AG04450 (cell line): ENCODE measurements around the gene PM20D1. TPM values are rescaled to one million over a fixed set of nuclear protein-coding genes. Genes with fewer than 3 reads are reported as not detected.
"Not testable (repeated sequence)": the region's sequence is repeated elsewhere in the genome, so short reads cannot be mapped to it uniquely, and the experiment has no call there.

Experiments
- CTCF ChIA-PET: fragments of 300-600, 350-600 bp; formaldehyde crosslinking; extraction: SDS; loops from one replicate; lab custom pipeline; 2022; ENCODE audit warnings: antibody characterized with exemption, inconsistent platforms; lab: Charles Lee
- POLR2A ChIA-PET: fragments of 350-600 bp; formaldehyde crosslinking; extraction: SDS; loops from one replicate; lab custom pipeline; 2021; ENCODE audit warnings: antibody characterized with exemption, inconsistent platforms; lab: Yijun Ruan, JAX
- DNase-seq: peaks from one replicate; pipeline ENCODE4 v3.0.0-alpha.2; 2011; ENCODE audit warnings: low read depth, low spot score
- H3K27ac ChIP-seq: one replicate; pipeline ENCODE4 v1.5.1; 2012; ENCODE audit warnings: low read depth, low read length, control low read depth
- H3K27me3 ChIP-seq: one replicate; pipeline ENCODE4 v1.6.0; 2012; ENCODE audit warnings: low read length; ENCODE audit not compliant: control insufficient read depth, insufficient read depth
- H3K4me3 ChIP-seq: 2 replicates; pipeline ENCODE4 v1.5.1; 2011; ENCODE audit warnings: mild to moderate bottlenecking, low read depth, low read length, control low read depth
- H3K9me3 ChIP-seq: 2 replicates; pipeline ENCODE4 v1.5.1; 2012; ENCODE audit warnings: low read length; ENCODE audit not compliant: control insufficient read depth, insufficient read depth
- CTCF ChIP-seq: IDR thresholded peaks from 2 replicates; pipeline ENCODE4 v1.5.1; 2011; ENCODE audit warnings: low read depth, low read length, control low read depth, inconsistent platforms
- polyA plus RNA-seq: library from polyadenylated mRNA; depleted of rRNA; stranded (reverse); fragments of >200 nt; gene quantifications from 2 replicates; pipeline ENCODE4 v1.2.3, GENCODE V29; 2011

PM20D1 gene
- polyA plus RNA-seq, 1 experiment, result not detected

GRCh38 chr1:205861540-205861939 is 11.6 kb upstream of the PM20D1 start:
- Histone ChIP-seq H3K4me3 (no peak overlapping the region), H3K9me3 (no peaks in the 10 kb centered on the region), H3K27ac (no peak overlapping the region), H3K27me3 (peaks cover 43% of the 10 kb centered on the region)
- no peak for DNase-seq
- POLR2A ChIA-PET, result no interaction called here
- no peak for TF ChIP-seq CTCF
- CTCF ChIA-PET, result no interaction called here

- DNase-seq, result no peak
- POLR2A ChIA-PET, result no interaction called here
- Histone ChIP-seq H3K27ac (no peak overlapping the region), H3K27me3 (peaks cover 38% of the 10 kb centered on the region), H3K9me3 (no peaks in the 10 kb centered on the region), H3K4me3 (no peak overlapping the region)
- TF ChIP-seq CTCF, result no peak
- CTCF ChIA-PET, result interaction anchor here (1.1 kb wide), 1 partner anchor 119 kb away, joined by 6 read pairs; no protein-coding TSS in a partner anchor
Measured at GRCh38 chr1:205858141-205858961, 8.4 kb upstream of the PM20D1 start.

GRCh38 chr1:205857501-205857900 is 7.6 kb upstream of the PM20D1 start:
- H3K9me3 ChIP-seq, H3K27ac ChIP-seq, H3K4me3 ChIP-seq, DNase-seq, POLR2A ChIA-PET, CTCF ChIA-PET: not testable (repeated sequence)
- peaks cover 33% of the 10 kb centered on the region for H3K27me3 ChIP-seq

GRCh38 chr1:205856433-205856832 is 6.5 kb upstream of the PM20D1 start:
- TF ChIP-seq CTCF, result no peak
- CTCF ChIA-PET, result no interaction called here
- Histone ChIP-seq H3K4me3 (no peak overlapping the region), H3K27me3 (peaks cover 23% of the 10 kb centered on the region), H3K27ac (no peak overlapping the region), H3K9me3 (peaks cover 4% of the 10 kb centered on the region; the same call in 1 of the 2 replicates)
- no peak for DNase-seq
- POLR2A ChIA-PET, result no interaction called here

GRCh38 chr1:205852969-205853368 is 3.0 kb upstream of the PM20D1 start:
- DNase-seq, result no peak
- Histone ChIP-seq H3K4me3 (no peak overlapping the region), H3K27ac (no peak overlapping the region), H3K9me3 (peaks cover 4% of the 10 kb centered on the region), H3K27me3 (peaks cover 23% of the 10 kb centered on the region)
- CTCF ChIA-PET, result interaction anchor here (1.2 kb wide), 1 partner anchor 124 kb away, joined by 5 read pairs; no protein-coding TSS in a partner anchor
- POLR2A ChIA-PET, result no interaction called here
- TF ChIP-seq CTCF, result no peak
